ENCODE measurements around the gene FAM110A. TPM values are rescaled to one million over a fixed set of nuclear protein-coding genes. Genes with fewer than 3 reads are reported as not detected.
"Not testable (repeated sequence)": the region's sequence is repeated elsewhere in the genome, so short reads cannot be mapped to it uniquely, and the experiment has no call there.

Gene FAM110A
- total and polyA plus RNA-seq, 2 donors (not counting 1 experiment from before 2014, with no cell fraction given) = 15.6 to 18.4 TPM

DNA sequence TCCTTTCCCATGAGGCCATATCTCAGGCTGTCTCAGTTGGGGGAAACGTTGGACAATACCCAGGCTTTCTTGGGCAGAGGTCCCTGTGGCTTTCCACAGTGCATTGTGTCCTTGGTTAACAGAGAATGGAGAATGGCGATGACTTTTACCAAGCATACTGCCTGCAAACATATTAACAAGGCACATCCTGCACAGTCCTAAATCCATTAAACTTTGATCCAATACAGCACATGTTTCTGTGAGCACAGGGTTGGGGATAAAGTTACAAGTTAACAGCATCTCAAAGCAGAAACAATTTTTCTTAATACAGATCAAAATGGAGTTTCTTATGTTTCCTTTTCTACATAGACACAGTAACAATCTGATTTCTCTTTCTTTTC is 21.1 kb upstream of the FAM110A start:
- H3K9ac ChIP-seq (ENCODE audit: low read length); H3K27ac Mint-ChIP-seq; H3K36me3 ChIP-seq (replicated peaks in 1 of 2; ENCODE audit: control extremely low read depth in 1 of 2, control insufficient read depth in 1 of 2, extremely low read depth in 1 of 2, insufficient read depth in 2 of 2, low read length in 1 of 2); POLR2A ChIA-PET; H3K4me3 Mint-ChIP-seq; H3K9me3 Mint-ChIP-seq (ENCODE audit: insufficient read depth); H3K4me2 ChIP-seq (replicated peaks; ENCODE audit: low read depth, low read length, poor library complexity, severe bottlenecking); H3K9me3 ChIP-seq (ENCODE audit: control extremely low read depth in 1 of 3, control insufficient read depth in 2 of 3, insufficient read depth in 1 of 3, low read length in 2 of 3); H3K4me1 Mint-ChIP-seq; ATAC-seq (ENCODE audit: low read depth); H3K27ac ChIP-seq (ENCODE audit: low read length in 2 of 2); H4K20me1 ChIP-seq (ENCODE audit: control insufficient read depth, insufficient read depth, low read length, poor library complexity, severe bottlenecking); H3K4me3 ChIP-seq (ENCODE audit: control extremely low read depth in 1 of 5, extremely low read depth in 1 of 5, insufficient read depth in 1 of 5, low read depth in 2 of 5, low read length in 4 of 5); H2AFZ ChIP-seq (ENCODE audit: insufficient read depth, low read depth, low read length, poor library complexity, severe bottlenecking); H3K27me3 ChIP-seq (replicated peaks in 1 of 4; ENCODE audit: control extremely low read depth in 1 of 4, control insufficient read depth in 3 of 4, insufficient read depth in 4 of 4, low read length in 3 of 4); H3K4me1 ChIP-seq (ENCODE audit: control insufficient read depth in 2 of 2, insufficient read depth in 2 of 2, low read length in 2 of 2); DNase-seq; intact Hi-C loops (cut with micrococcal nuclease); H3K79me2 ChIP-seq (ENCODE audit: control insufficient read depth, insufficient read depth, low read length): not testable (repeated sequence)
- CTCF ChIA-PET = interaction anchor here (0.8 kb wide), 1 partner anchor 143 kb away, joined by 3 read pairs; no protein-coding TSS in a partner anchor
- WGBS (ENCODE audit: insufficient coverage) = no CpG with 5 or more reads among the region's 2 CpGs
- peaks cover 29% of the 10 kb centered on the region for H3K27me3 Mint-ChIP-seq

- Histone ChIP-seq H3K4me1 (ENCODE audit: control insufficient read depth in 2 of 2, insufficient read depth in 2 of 2, low read length in 2 of 2) (no peaks in the 10 kb centered on the region), H3K4me2 (replicated peaks; ENCODE audit: low read depth, low read length, poor library complexity, severe bottlenecking) (no peak overlapping the region), H2AFZ (ENCODE audit: insufficient read depth, low read depth, low read length, poor library complexity, severe bottlenecking) (no peak overlapping the region), H4K20me1 (ENCODE audit: control insufficient read depth, insufficient read depth, low read length, poor library complexity, severe bottlenecking) (no peaks in the 10 kb centered on the region), H3K36me3 (replicated peaks in 1 of 2; ENCODE audit: control extremely low read depth in 1 of 2, control insufficient read depth in 1 of 2, extremely low read depth in 1 of 2, insufficient read depth in 2 of 2, low read length in 1 of 2) (no peaks in the 10 kb centered on the region), H3K9ac (ENCODE audit: low read length) (no peak overlapping the region), H3K4me3 (ENCODE audit: control extremely low read depth in 1 of 5, extremely low read depth in 1 of 5, insufficient read depth in 1 of 5, low read depth in 2 of 5, low read length in 4 of 5) (no peak overlapping the region), H3K79me2 (ENCODE audit: control insufficient read depth, insufficient read depth, low read length) (no peaks in the 10 kb centered on the region), H3K27me3 (replicated peaks in 1 of 4; ENCODE audit: control extremely low read depth in 1 of 4, control insufficient read depth in 3 of 4, insufficient read depth in 4 of 4, low read length in 3 of 4) (peaks cover 0 to 4% (median 0%) of the 10 kb centered on the region in 4 experiments), H3K27ac (ENCODE audit: low read length in 2 of 2) (no peak overlapping the region), H3K9me3 (ENCODE audit: control extremely low read depth in 1 of 3, control insufficient read depth in 2 of 3, insufficient read depth in 1 of 3, low read length in 2 of 3) (peaks cover 0 to 2% (median 0%) of the 10 kb centered on the region in 3 donors)
- TF ChIP-seq CTCF (IDR thresholded peaks at IDR 0.05) (no peak), EZH2 (IDR thresholded peaks at IDR 0.05; ENCODE audit: borderline replicate concordance, insufficient read depth, low read depth, low read length, poor library complexity, severe bottlenecking) (no peak)
- peaks cover 29% of the 10 kb centered on the region for H3K27me3 Mint-ChIP-seq
- 61% methylated on average over 6 of the region's 8 CpGs for WGBS (ENCODE audit: insufficient coverage)
- H3K9me3 Mint-ChIP-seq (ENCODE audit: insufficient read depth) = no peaks in the 10 kb centered on the region
- ChIA-PET POLR2A (no interaction called here), CTCF (interaction anchor here (7.7 kb wide), 1 partner anchor 144 kb away, joined by 301 read pairs; no protein-coding TSS in a partner anchor)
- H3K4me3 Mint-ChIP-seq = no peak overlapping the region
- H3K27ac Mint-ChIP-seq = no peak overlapping the region
- intact Hi-C loops (cut with micrococcal nuclease) = no loop called here
- DNase-seq (no peak), ATAC-seq (ENCODE audit: low read depth) (no peak)
- H3K4me1 Mint-ChIP-seq = no peaks in the 10 kb centered on the region
Measured at GRCh38 chr20:813390-813789, 20.1 kb upstream of the FAM110A start.

Measured in B cell (primary cell).